HG03378 (cell line): ENCODE results near the gene CABP1.
"Not testable (repeated sequence)": the region's sequence is repeated elsewhere in the genome, so short reads cannot be mapped to it uniquely, and the experiment has no call there.

Experiments used
- ATAC-seq: cut with Tn5 transposase; IDR thresholded peaks from one replicate; pipeline ENCODE4 v1.9.1; 2021; ENCODE audit warnings: mild to moderate bottlenecking, moderate library complexity; ENCODE audit not compliant: unreplicated experiment

Gene CABP1

GRCh38 chr12:120663741-120664140 lies 23.3 kb downstream of the CABP1 start:
- ATAC-seq: no peak

GRCh38 chr12:120666571-120667390 lies 26.4 kb downstream of the CABP1 start:
- no peak for ATAC-seq

GRCh38 chr12:120668091-120668867 lies 27.9 kb downstream of the CABP1 start:
- no peak for ATAC-seq

GRCh38 chr12:120668868-120669840 lies 28.7 kb downstream of the CABP1 start:
- peak; percentile 58 for ATAC-seq

GRCh38 chr12:120670237-120670636 lies 29.8 kb downstream of the CABP1 start:
- ATAC-seq: not testable (repeated sequence)

- ATAC-seq: no peak
Measured at GRCh38 chr12:120670667-120671066, 30.2 kb downstream of the CABP1 start.

- no peak for ATAC-seq
Measured at GRCh38 chr12:120674097-120674636, 33.7 kb downstream of the CABP1 start.

GRCh38 chr12:120677765-120678473 lies 37.5 kb downstream of the CABP1 start:
- ATAC-seq: peak; percentile 59

GRCh38 chr12:120678572-120678971 lies 38.1 kb downstream of the CABP1 start:
- ATAC-seq: no peak

- no peak for ATAC-seq
Measured at GRCh38 chr12:120680165-120680738, 39.8 kb downstream of the CABP1 start.

GRCh38 chr12:120684523-120684932 lies 44.1 kb downstream of the CABP1 start:
- ATAC-seq: no peak

GRCh38 chr12:120685522-120685921 lies 45.1 kb downstream of the CABP1 start:
- ATAC-seq: no peak

GRCh38 chr12:120686151-120686689 lies 45.8 kb downstream of the CABP1 start:
- peak; percentile 60 for ATAC-seq

GRCh38 chr12:120686690-120687577 lies 46.5 kb downstream of the CABP1 start, which contains the start of gene MLEC:
Gene MLEC (plus strand): TSS chr12:120687149. CDS start chr12:120687297, 148 bp downstream.
- peak; percentile 49 for ATAC-seq

- no peak for ATAC-seq
Measured at GRCh38 chr12:120687578-120688289, 47.3 kb downstream of the CABP1 start.

- no peak for ATAC-seq
Measured at GRCh38 chr12:120688527-120689071, 48.2 kb downstream of the CABP1 start.

- no peak for ATAC-seq
Measured at GRCh38 chr12:120689397-120690082, 49.1 kb downstream of the CABP1 start.
